ENCODE measurements around the gene SMURF1.

SMURF1 gene

GRCh38 chr7:99098824-99099498 lies 44.9 kb downstream of the SMURF1 start:
- Histone ChIP-seq H2AFZ (ENCODE audit: low read length) (no peak overlapping the region), H2BK15ac (ENCODE audit: low read length) (no peak overlapping the region), H3K27ac (replicated peaks; ENCODE audit: low read length) (no peak overlapping the region), H3K23ac (ENCODE audit: low read depth, low read length, poor library complexity) (no peak overlapping the region), H3K9me3 (replicated peaks in 1 of 2; ENCODE audit: control insufficient read depth in 2 of 2, insufficient read depth in 1 of 2, low read depth in 1 of 2, low read length in 2 of 2) (peaks cover 0 to 27% of the 10 kb centered on the region in 2 donors), H3K4ac (ENCODE audit: low read length) (no peak overlapping the region), H3K27me3 (ENCODE audit: control insufficient read depth in 3 of 3, insufficient read depth in 3 of 3, low read depth in 1 of 3, low read length in 3 of 3) (no peaks in the 10 kb centered on the region), H3K4me2 (ENCODE audit: insufficient read depth, low read length, poor library complexity, severe bottlenecking) (no peak overlapping the region), H2BK5ac (ENCODE audit: low read length) (no peak overlapping the region), H3K9ac (ENCODE audit: low read depth, low read length, poor library complexity) (no peak overlapping the region), H3K4me1 (ENCODE audit: control insufficient read depth in 2 of 2, insufficient read depth in 1 of 2, low read depth in 1 of 2, low read length in 2 of 2) (peaks cover 0 to 5% of the 10 kb centered on the region in 2 donors), H3K18ac (ENCODE audit: low read length) (no peak overlapping the region), H2AK5ac (ENCODE audit: low read depth, low read length) (no peak overlapping the region), H4K91ac (ENCODE audit: low read depth, low read length, poor library complexity) (no peak overlapping the region), H3K36me3 (replicated peaks in 1 of 2; ENCODE audit: control insufficient read depth in 2 of 2, insufficient read depth in 2 of 2, low read length in 2 of 2) (no peaks in the 10 kb centered on the region), H3K4me3 (ENCODE audit: low read length in 2 of 2) (no peak overlapping the region), H2BK12ac (ENCODE audit: low read length) (no peak overlapping the region), H4K8ac (ENCODE audit: low read depth, low read length) (no peak overlapping the region), H3K14ac (ENCODE audit: low read length) (no peak overlapping the region), H2BK120ac (ENCODE audit: low read depth, low read length) (no peak overlapping the region), H3K79me1 (ENCODE audit: low read depth, low read length) (peaks cover 5% of the 10 kb centered on the region)
- DNase-seq (ENCODE audit: low spot score) = no peak
- no CpG with 5 or more reads among the region's 6 CpGs for WGBS, 2 donors (ENCODE audit: extremely low coverage in 2 of 2, insufficient read length in 2 of 2, insufficient replicate concordance in 1 of 2)

GRCh38 chr7:99098286-99098823 lies 45.6 kb downstream of the SMURF1 start:
- no peak for DNase-seq (ENCODE audit: low spot score)
- Histone ChIP-seq H3K9ac (ENCODE audit: low read depth, low read length, poor library complexity) (no peak overlapping the region), H3K27me3 (ENCODE audit: control insufficient read depth in 3 of 3, insufficient read depth in 3 of 3, low read depth in 1 of 3, low read length in 3 of 3) (no peaks in the 10 kb centered on the region), H2AK5ac (ENCODE audit: low read depth, low read length) (no peak overlapping the region), H3K23ac (ENCODE audit: low read depth, low read length, poor library complexity) (no peak overlapping the region), H3K4me1 (ENCODE audit: control insufficient read depth in 2 of 2, insufficient read depth in 1 of 2, low read depth in 1 of 2, low read length in 2 of 2) (peaks cover 0 to 5% of the 10 kb centered on the region in 2 donors), H2BK120ac (ENCODE audit: low read depth, low read length) (no peak overlapping the region), H3K27ac (replicated peaks; ENCODE audit: low read length) (no peak overlapping the region), H4K91ac (ENCODE audit: low read depth, low read length, poor library complexity) (no peak overlapping the region), H3K4me3 (ENCODE audit: low read length in 2 of 2) (no peak overlapping the region), H3K9me3 (replicated peaks in 1 of 2; ENCODE audit: control insufficient read depth in 2 of 2, insufficient read depth in 1 of 2, low read depth in 1 of 2, low read length in 2 of 2) (peaks cover 0 to 27% of the 10 kb centered on the region in 2 donors), H2BK15ac (ENCODE audit: low read length) (no peak overlapping the region), H2AFZ (ENCODE audit: low read length) (no peak overlapping the region), H3K4ac (ENCODE audit: low read length) (no peak overlapping the region), H3K79me1 (ENCODE audit: low read depth, low read length) (peaks cover 3% of the 10 kb centered on the region), H3K18ac (ENCODE audit: low read length) (no peak overlapping the region), H2BK12ac (ENCODE audit: low read length) (no peak overlapping the region), H3K14ac (ENCODE audit: low read length) (no peak overlapping the region), H2BK5ac (ENCODE audit: low read length) (no peak overlapping the region), H3K36me3 (replicated peaks in 1 of 2; ENCODE audit: control insufficient read depth in 2 of 2, insufficient read depth in 2 of 2, low read length in 2 of 2) (no peaks in the 10 kb centered on the region), H4K8ac (ENCODE audit: low read depth, low read length) (no peak overlapping the region), H3K4me2 (ENCODE audit: insufficient read depth, low read length, poor library complexity, severe bottlenecking) (no peak overlapping the region)
- no CpG with 5 or more reads among the region's 3 CpGs for WGBS, 2 donors (ENCODE audit: extremely low coverage in 2 of 2, insufficient read length in 2 of 2, insufficient replicate concordance in 1 of 2)

- no CpG with 5 or more reads among the region's 2 CpGs for WGBS, 2 donors (ENCODE audit: extremely low coverage in 2 of 2, insufficient read length in 2 of 2, insufficient replicate concordance in 1 of 2)
These were observed 46.2 kb downstream of the SMURF1 start for GRCh38 chr7:99097730-99098129.

GRCh38 chr7:99096124-99096887 lies 47.6 kb downstream of the SMURF1 start:
- peaks cover 0 to 27% of the 10 kb centered on the region in 2 donors for H3K9me3 ChIP-seq (replicated peaks in 1 of 2; ENCODE audit: control insufficient read depth in 2 of 2, insufficient read depth in 1 of 2, low read depth in 1 of 2, low read length in 2 of 2)
- H3K4me1 ChIP-seq (ENCODE audit: control insufficient read depth in 2 of 2, insufficient read depth in 1 of 2, low read depth in 1 of 2, low read length in 2 of 2) = peaks cover 2 to 5% of the 10 kb centered on the region in 2 donors
- H2BK15ac ChIP-seq (ENCODE audit: low read length) = no peak overlapping the region
- no peak overlapping the region for H3K18ac ChIP-seq (ENCODE audit: low read length)
- H2AFZ ChIP-seq (ENCODE audit: low read length) = no peak overlapping the region
- no peaks in the 10 kb centered on the region for H3K36me3 ChIP-seq (replicated peaks in 1 of 2; ENCODE audit: control insufficient read depth in 2 of 2, insufficient read depth in 2 of 2, low read length in 2 of 2)
- no peaks in the 10 kb centered on the region for H3K27me3 ChIP-seq (ENCODE audit: control insufficient read depth in 3 of 3, insufficient read depth in 3 of 3, low read depth in 1 of 3, low read length in 3 of 3)
- H2BK5ac ChIP-seq (ENCODE audit: low read length) = no peak overlapping the region
- H2BK120ac ChIP-seq (ENCODE audit: low read depth, low read length) = no peak overlapping the region
- no peak overlapping the region for H3K9ac ChIP-seq (ENCODE audit: low read depth, low read length, poor library complexity)
- DNase-seq (ENCODE audit: low spot score) = no peak
- H4K8ac ChIP-seq (ENCODE audit: low read depth, low read length) = no peak overlapping the region
- no peak overlapping the region for H3K4me2 ChIP-seq (ENCODE audit: insufficient read depth, low read length, poor library complexity, severe bottlenecking)
- H3K23ac ChIP-seq (ENCODE audit: low read depth, low read length, poor library complexity) = no peak overlapping the region
- H4K91ac ChIP-seq (ENCODE audit: low read depth, low read length, poor library complexity) = no peak overlapping the region
- H3K4me3 ChIP-seq (ENCODE audit: low read length in 2 of 2) = no peak overlapping the region
- H3K79me1 ChIP-seq (ENCODE audit: low read depth, low read length) = peaks cover 2% of the 10 kb centered on the region
- H3K14ac ChIP-seq (ENCODE audit: low read length) = no peak overlapping the region
- H3K4ac ChIP-seq (ENCODE audit: low read length) = no peak overlapping the region
- no CpG with 5 or more reads among the region's 6 CpGs for WGBS, 2 donors (ENCODE audit: extremely low coverage in 2 of 2, insufficient read length in 2 of 2, insufficient replicate concordance in 1 of 2)
- H3K27ac ChIP-seq (replicated peaks; ENCODE audit: low read length) = no peak overlapping the region
- H2BK12ac ChIP-seq (ENCODE audit: low read length) = no peak overlapping the region
- no peak overlapping the region for H2AK5ac ChIP-seq (ENCODE audit: low read depth, low read length)

More at GRCh38 chr7:99097730-99098129, 46.2 kb downstream of the SMURF1 start:
- Histone ChIP-seq H3K4me3 (ENCODE audit: low read length in 2 of 2) (no peak overlapping the region), H3K27ac (replicated peaks; ENCODE audit: low read length) (no peak overlapping the region), H3K23ac (ENCODE audit: low read depth, low read length, poor library complexity) (no peak overlapping the region), H2AK5ac (ENCODE audit: low read depth, low read length) (no peak overlapping the region), H3K9me3 (replicated peaks in 1 of 2; ENCODE audit: control insufficient read depth in 2 of 2, insufficient read depth in 1 of 2, low read depth in 1 of 2, low read length in 2 of 2) (peaks cover 0 to 27% of the 10 kb centered on the region in 2 donors), H3K36me3 (replicated peaks in 1 of 2; ENCODE audit: control insufficient read depth in 2 of 2, insufficient read depth in 2 of 2, low read length in 2 of 2) (no peaks in the 10 kb centered on the region), H3K4ac (ENCODE audit: low read length) (no peak overlapping the region), H3K9ac (ENCODE audit: low read depth, low read length, poor library complexity) (no peak overlapping the region), H3K18ac (ENCODE audit: low read length) (no peak overlapping the region), H2BK12ac (ENCODE audit: low read length) (no peak overlapping the region), H3K4me2 (ENCODE audit: insufficient read depth, low read length, poor library complexity, severe bottlenecking) (no peak overlapping the region), H2BK120ac (ENCODE audit: low read depth, low read length) (no peak overlapping the region), H2BK5ac (ENCODE audit: low read length) (no peak overlapping the region), H3K14ac (ENCODE audit: low read length) (no peak overlapping the region), H2BK15ac (ENCODE audit: low read length) (no peak overlapping the region), H3K4me1 (ENCODE audit: control insufficient read depth in 2 of 2, insufficient read depth in 1 of 2, low read depth in 1 of 2, low read length in 2 of 2) (peaks cover 2 to 5% of the 10 kb centered on the region in 2 donors), H4K91ac (ENCODE audit: low read depth, low read length, poor library complexity) (no peak overlapping the region), H4K8ac (ENCODE audit: low read depth, low read length) (no peak overlapping the region), H3K79me1 (ENCODE audit: low read depth, low read length) (peaks cover under 1% of the 10 kb centered on the region), H2AFZ (ENCODE audit: low read length) (no peak overlapping the region), H3K27me3 (ENCODE audit: control insufficient read depth in 3 of 3, insufficient read depth in 3 of 3, low read depth in 1 of 3, low read length in 3 of 3) (no peaks in the 10 kb centered on the region)
- DNase-seq (ENCODE audit: low spot score) = no peak
